ENCODE results near the gene SUPT3H.
"Not testable (repeated sequence)": the region's sequence is repeated elsewhere in the genome, so short reads cannot be mapped to it uniquely, and the experiment has no call there.

The SUPT3H gene

DNA sequence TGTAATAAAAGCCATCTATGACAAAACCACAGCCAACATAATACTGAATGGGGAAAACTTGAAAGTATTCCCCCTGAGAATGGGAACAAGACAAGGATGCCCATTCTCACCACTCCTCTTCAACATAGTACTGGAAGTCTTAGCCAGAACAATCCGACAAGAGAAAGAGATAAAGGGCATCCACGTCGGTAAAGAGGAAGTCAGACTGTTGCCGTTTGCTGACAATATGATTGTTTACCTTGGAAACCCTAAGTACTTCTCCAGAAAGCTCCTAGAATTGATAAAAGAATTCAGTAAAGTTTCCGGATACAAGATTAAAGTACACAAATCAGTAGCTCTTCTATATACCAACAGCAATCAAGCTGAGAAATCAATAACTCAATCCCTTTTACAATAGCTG is 63.6 kb downstream of the SUPT3H start:
- no peak for DNase-seq

DNA sequence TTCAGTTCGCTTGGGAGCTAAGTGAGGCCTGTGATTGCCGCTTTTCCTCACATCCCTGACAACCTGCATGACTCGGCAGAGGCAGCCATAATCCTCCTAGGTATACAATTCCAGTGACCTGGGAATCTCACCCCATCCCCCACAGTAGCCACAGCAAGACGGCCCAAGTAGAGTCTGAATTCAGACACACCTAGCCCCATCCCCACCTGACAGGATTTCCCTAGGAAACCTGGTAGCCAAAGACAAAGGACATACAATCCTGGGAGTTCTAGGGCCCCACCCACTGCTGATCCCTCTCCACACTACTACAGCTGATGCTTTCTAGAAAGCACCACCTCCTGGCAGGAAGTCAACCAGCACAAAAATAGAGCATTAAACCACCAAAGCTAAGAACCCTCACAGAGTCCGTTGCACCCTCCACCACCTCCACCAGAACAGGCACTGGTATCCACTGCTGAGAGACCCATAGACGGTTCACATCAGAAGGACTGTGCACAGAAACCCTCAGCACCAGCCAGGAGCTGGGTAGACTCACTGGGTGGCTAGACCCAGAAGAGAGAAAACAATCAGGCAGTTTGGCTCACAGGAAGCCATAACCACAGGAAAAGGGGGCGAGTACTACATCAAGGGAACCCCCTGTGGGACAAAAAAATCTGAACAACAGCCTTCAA is 67.5 kb downstream of the SUPT3H start:
- no peak for DNase-seq

DNA sequence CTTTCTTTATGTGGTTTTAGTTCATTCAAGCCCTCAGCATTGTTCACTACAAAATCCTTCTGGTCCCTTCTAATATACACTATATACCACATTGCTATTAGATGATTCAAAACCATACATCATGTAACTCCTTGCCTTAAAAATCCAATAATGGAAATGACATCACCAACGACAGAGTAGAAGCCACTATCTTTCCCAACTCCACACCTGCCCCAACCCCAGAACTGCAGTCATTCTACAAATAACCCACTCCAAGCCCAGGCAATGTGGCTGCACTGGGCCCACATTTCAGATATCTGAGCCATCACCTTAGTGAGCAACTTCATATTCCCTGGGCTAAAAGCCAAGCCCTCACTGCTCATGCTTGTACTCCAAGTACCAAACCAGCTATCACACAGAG is 72.2 kb downstream of the SUPT3H start:
- no peak for DNase-seq

DNA sequence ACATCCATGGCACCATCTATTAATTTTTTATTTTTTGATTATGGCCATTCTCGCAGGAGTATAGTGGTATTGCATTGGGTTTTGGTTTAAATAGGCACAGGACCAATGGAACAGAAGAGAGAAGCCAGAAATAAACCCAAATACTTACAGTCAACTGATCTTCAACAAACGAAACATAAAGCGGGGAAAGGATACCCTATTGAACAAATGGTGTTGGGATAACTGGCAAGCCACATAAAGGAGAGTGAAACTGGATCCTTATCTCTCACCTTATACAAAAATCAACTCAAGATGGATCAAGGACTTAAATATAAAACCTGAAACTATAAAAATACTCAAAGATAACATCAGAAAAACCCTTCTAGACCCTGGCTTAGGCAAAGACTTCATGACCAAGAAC is 74.9 kb downstream of the SUPT3H start:
- DNase-seq = no peak

DNA sequence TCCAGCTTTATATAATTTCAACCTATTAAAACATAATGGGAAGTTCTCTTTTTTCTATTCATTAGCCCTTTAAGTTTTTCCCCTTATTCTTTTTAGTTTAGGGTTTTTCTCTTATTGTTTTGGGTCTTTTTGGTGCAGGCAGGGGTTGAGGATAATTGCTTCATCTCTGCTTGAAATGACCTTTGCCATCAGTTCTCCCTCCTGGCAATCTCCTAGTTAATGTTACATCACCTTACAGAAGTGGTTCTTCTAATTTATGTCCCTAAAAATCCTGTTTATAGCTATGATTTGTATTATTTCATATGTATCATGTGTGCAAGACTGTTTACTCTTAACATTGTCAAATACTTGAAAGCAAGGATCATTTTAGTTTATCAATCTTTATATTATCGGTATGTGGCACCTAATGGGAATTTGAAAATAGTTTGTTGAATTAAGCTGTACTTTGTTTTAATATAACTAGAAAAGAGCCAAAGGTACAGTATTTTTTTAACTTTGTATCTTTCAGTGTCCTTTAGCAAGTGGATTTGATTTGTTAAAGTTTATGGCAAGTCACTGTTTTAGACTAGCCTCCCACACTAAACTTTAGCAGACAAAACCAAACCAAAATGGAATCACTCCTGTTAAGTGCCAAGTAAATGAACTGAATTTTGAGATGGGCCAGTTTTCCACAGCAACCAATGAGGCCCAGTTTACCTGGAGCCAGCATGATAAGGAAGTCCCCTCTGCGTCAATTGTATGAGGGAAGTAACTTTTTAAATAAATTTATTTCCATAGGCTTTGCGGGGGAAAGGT is 76.2 kb downstream of the SUPT3H start:
- DNase-seq = no peak

DNA sequence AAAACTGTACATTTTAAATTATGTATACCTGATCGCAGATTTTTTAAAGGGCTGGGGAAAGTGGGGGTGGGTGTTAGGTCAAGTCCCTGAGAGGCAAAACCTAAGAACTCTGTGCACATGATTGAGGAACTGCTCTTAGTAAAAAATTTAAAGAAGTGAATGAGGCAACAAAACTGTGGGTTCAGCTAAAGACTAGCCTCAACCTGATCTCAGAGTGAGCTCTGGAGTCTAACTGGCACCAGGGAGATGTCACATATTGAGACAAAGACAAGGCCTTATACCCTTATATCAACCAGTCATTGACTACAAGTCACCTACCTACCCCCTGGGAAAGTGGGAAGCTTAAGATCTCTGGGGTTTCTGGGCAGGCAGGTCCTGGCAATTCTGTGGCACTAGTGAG is 77.0 kb downstream of the SUPT3H start:
- no peak for DNase-seq

DNA sequence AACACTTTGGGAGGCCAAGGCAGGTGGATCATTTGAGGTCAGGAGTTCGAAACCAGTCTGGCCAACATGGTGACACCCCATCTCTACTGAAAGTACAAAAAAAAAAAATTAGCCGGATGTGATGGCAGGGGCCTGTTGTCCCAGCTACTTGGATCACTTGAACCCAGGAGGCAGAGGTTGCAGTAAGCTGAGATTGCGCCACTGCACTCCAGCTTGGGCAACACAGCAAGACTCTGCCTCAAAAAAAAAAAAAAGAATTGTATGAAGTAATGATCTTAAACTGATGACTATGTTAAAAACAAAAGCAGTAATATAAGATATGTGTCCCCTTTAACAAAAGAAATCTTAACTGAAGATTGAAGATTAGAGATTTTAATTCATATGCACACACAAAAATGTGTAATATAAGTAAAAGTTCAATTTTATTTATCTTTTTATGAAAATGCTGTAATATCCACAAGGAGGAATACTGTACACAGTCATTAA is 78.6 kb downstream of the SUPT3H start:
- DNase-seq = no peak

DNA sequence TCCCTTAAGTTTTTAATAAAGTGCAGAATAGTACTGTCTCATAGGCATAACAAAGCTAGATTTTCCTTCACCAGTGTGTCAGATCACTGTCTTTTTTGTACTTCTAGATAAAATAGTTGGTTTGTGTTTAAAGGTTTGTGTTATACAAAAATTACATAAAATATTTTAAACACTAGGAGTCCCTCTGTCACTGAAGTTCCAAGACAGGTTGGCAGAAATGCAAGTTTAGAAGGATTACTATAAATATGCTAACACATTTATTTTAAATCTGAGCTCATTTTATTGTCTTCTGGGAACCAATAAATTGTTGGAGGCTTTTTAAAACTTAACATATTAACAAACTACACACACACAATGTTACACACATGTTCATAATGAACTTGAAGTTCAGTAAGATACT is 80.4 kb downstream of the SUPT3H start:
- DNase-seq = no peak

DNA sequence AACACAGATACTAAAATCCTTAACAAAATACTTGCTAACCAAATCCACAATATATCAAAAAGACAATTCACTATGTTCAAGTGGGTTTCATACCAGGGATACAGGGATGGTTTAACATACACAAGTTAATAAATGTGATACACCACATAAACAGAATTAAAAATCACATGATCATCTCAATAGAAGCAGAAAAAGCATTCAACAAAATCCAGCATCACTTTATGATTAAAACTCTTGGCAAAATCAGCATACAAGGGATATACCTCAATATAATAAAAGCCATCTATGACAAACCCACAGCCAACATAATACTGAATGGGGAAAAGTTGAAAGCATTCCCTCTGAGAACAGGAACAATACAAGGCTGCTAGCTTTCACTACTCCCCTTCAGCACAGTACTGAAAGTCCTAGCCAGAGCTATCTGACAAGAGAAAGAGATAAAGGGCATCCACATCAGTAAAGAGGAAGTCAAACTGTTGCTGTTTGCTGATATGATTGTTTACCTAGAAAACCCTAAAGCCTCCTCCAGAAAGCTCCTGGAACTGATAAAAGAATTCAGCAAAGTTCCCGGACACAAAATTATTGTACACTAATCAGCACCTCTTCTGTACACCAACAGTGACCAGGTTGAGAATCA is 83.6 kb downstream of the SUPT3H start:
- not testable (repeated sequence) for DNase-seq

DNA sequence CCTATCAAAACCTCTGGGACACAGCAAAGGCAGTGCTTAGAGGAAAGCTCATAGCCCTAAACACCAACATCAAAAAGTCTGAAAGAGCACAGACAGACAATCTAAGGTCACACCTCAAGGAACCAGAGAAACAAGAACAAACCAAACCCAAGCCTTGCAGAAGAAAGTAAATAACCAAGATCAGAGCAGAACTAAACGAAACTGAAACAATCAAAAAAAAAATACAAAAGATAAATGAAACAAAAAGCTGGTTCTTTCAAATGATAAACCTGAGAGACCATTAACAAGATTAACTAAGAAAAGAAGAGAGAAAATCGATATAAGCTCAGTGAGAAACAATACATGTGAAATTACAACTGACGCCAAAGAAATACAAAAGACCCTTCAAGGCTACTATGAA is 84.4 kb downstream of the SUPT3H start:
- DNase-seq = no peak

DNA sequence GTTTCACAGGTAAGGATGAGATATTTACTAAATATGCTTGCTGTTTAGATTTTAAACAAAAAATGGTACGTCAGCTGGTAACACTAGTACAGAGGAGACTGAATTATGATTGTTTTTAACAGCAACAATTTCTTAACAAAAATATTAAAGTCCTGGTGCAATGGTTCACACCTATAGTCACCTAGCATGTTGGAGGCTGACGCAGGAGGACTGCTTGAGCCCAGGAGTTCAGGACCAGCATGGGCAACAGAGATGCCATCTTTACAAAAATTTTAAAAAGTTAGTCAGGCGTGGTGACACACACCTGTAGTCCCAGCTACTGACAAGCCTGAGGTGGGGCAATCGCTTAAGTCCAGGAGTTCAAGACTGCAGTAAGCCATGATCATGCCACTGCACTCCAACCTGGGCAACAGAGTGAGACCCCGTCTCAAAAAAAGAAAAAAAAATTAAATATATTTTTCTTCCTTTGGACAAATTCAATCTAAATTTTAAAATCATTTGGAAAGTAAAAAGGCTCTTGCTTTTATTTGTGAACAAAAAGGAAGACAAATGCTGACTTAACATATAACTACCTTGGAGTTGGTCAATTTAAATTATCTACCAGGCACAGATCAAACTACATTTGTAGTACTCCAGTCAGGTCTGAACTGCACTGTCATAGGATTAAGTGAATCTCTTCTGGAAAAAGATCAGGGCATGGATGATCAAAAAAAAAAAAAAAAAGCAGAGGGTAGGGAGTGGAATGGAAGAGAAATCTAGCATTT is 87.8 kb downstream of the SUPT3H start:
- DNase-seq = no peak

DNA sequence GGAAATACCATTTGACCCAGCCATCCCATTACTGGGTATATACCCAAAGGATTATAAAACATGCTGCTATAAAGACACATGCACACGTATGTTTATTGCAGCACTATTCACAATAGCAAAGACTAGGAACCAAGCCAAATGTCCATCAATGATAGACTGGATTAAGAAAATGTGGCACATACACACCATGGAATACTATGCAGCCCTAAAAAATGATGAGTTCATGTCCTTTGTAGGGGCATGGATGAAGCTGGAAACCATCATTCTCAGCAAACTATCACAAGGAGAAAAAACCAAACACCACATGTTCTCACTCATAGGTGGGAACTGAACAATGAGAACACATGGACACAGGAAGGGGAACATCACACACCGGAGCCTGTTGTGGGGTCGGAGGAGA is 91.0 kb downstream of the SUPT3H start:
- DNase-seq = not testable (repeated sequence)

DNA sequence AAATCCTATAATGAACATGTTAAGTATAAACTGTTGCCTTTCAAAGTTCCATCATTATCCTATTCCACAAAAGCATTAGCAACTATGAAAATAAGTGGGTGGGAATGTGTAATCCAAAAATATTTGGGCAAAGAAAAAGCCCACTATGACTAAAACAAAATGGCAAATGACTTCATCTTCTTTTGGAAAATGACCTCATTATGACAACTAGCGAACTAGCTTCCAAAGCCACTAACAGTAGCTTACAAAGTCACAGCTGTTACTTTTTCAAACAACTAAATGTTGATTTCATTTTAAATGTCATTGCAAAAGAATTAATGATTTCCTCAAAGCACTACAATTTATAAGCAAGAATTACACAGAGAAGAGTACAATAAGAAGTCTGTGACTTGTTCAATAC is 99.4 kb downstream of the SUPT3H start:
- DNase-seq = no peak

DNA sequence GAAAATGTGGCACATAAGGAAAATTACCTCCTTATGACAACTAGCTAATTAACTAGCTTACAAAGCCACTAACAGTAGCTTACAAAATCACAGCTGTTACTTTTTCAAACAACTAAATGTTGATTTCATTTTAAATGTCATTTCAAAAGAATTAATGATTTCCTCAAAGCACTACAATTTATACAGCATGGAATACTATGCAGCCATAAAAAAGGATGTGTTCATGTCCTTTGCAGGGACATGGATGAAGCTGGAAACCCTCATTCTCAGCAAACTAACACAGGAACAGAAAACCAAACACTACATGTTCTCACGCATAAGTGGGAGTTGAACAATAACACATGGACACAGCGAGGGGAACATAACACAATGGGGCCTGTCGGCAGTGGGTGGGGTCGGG is 100.0 kb downstream of the SUPT3H start:
- not testable (repeated sequence) for DNase-seq

DNA sequence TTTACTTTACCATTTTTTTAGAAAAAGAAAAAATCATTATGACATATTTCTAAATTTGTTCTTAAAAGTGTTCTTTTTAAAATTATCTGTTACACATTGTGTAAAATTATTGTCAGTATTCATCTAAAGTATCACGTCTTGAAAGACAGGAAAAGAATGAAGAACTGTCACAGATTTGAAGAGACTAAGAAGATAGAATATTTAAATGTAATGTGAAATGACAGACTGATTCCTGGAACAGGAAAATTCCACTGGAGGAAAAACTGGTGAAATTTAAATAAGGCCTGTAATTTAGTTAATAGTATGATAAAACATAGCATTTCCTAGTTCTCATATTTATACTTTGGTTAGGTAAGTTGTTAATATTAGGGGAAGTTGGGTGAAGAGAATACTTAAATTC is 102.4 kb downstream of the SUPT3H start:
- no peak for DNase-seq

DNA sequence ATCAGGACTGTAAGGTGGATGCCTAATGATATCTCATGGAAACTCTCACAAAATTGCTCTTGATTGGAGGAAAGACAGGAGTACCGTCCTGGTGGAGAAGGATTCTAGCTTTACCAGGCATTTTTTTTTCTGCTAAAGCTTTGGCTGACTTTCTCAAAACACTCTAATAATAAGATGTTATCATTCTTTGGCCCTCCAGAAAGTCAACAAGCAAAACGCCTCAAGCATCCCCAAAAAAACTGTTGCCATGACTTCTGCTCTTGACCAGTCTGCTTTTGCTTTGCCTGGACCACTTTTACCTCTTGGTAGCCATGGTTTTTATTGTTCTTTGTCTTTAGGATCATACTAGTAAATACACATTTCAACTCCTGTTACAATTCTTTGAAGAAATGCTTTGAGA is 105.1 kb downstream of the SUPT3H start:
- DNase-seq = no peak

DNA sequence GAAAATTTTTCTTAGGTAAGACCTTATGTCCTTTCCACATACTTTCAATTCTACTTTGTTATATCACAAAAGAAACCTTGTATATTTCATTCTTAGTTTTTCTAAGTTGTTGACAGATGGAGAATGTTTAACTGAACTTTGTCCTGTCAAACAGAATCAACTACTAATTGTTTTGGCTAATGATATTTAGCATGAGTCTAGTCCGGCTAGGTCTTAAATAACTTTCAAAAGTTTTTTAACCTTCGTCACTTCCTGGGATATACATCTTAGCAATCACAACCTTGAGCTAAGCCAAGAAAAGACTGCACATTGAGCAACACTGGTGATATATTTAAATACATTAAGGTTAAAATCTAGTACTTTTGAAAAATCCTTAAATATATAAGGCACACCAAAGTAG is 112.5 kb downstream of the SUPT3H start:
- DNase-seq = no peak

DNA sequence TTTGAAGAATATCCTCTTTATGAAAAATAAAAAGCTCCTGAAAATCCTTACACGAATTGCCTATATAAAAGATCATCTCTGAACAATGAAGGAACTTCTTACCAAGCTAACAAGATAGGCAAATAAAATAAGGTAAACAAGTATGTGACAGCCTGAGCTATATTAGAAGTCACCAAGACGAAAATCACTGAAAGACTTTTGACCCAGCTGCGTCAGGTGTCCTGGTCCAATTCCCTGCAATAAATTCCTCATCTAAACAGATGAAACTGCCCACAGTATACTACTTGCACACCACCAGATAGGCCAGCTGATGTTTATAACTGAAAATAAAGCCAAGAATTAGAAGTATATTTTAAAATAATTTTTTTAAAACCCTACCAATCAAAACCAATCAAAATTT is 117.0 kb downstream of the SUPT3H start:
- no peak for DNase-seq

DNA sequence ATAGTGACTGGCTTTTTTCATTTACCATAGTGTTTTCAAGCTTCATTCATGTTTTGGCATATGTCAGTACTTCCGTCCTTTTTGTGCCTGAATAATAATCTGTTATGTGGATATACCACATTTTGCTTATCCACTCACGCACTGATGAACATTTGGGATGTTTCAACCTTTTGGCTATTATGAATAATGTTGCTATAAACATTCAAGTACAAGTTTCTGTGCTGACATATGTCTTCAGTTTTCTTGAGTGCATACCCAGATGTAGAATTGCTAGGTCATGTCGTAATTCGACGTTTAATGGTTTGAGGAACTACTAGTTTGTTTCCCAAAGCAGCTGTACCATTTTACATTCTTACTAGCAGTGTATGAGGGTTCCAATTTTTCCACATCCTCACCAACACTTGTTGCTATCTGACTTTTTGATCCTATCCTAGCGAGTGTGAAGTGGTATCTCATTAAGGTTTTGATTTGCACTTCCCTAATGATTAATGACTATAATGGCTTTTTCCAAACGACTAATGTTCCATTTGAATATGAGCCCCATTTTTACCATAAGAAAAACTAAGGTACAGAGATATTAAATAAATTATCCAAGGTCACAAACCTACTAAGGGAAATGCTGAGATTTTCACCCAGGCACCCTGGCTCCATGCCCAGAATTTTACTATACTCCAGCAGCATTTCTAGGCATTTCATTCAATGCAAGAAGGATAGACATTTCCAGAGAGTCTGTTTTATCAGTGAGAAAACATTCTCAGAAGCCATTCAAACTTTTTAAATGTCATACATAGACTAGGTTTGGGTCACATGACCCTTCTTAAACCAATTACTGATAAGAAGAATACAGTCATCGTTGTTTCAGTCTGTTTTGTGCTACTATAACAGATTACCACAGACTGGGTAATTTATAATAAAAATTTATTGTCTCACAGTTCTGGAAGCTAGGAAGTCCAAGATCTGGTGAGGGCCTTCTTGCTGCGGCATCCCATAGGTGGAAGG is 120.7 kb downstream of the SUPT3H start:
- DNase-seq = no peak

DNA sequence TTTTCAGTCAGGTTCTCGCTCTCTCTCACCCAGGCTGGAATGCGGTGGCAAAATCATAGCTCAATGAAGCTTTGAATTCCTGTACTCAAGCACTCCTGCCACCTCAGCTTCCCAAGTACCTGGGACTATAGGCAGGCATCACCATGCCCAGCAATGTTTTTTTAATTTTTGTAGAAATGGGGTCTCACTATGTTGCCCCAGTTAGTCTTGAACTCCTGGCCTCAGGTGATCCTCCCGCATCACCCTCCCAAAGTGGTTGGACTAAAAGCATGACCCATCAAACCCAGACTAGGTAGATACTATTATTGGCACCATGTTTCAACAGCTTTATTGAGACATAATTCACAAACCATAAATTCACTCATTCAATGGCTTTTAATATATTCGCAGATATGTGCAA is 122.3 kb downstream of the SUPT3H start:
- no peak for DNase-seq

DNA sequence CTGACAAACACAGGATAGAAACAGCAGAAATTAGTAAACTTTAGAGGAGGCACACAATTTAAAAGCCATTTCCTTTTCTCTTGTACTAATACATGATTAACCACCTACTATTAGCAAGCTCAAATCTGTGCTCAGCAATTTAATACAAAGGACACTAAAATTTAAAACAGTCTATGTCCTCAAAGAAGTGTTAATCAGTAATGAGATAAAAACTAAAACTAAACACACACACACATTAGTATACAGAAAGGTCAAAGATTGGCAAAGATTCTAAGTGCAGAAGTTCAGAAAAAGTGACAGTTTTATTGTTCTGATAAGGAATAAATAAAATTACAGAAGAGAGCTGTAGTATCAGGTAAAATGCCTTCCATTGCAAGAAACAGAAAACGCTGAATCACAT is 123.5 kb downstream of the SUPT3H start:
- no peak for DNase-seq

DNA sequence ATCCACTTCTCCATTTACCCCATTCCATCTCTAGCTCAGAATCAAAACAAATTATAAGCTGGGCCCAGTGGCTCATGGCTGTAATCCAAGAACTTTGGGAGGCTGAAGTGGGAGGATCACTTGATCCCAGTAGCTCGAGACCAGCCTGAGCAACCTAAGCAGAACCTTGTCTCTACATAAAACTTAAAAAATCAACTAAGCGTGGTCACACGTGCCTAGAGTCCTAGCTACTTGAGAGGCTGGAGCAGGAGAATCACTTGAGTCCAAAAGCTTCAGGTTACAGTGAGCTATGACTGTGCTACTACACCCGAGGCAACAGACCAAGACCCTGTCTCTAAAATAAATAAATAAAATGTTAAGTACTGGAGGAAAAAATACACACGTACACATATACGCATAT is 124.3 kb downstream of the SUPT3H start:
- no peak for DNase-seq

Measured in effector CD8-positive, alpha-beta T cell (primary cell).